HUES6 (cell line): ENCODE measurements around the gene TENM4.

Experiments used
- H3K27ac ChIP-seq: 2 replicates; pipeline ENCODE4 v1.7.0; 2013; ENCODE audit warnings: low read depth, mild to moderate bottlenecking, low read length, inconsistent platforms
- H3K27me3 ChIP-seq: 2 replicates; pipeline ENCODE4 v1.6.1; 2013; ENCODE audit warnings: low read length; ENCODE audit not compliant: control insufficient read depth, insufficient read depth
- H3K36me3 ChIP-seq: 2 replicates; pipeline ENCODE4 v1.6.1; 2013; ENCODE audit warnings: low read length; ENCODE audit not compliant: control insufficient read depth, insufficient read depth
- H3K4me1 ChIP-seq: 2 replicates; pipeline ENCODE4 v1.6.1; 2013; ENCODE audit warnings: low read length; ENCODE audit not compliant: control insufficient read depth, insufficient read depth
- H3K4me3 ChIP-seq: 2 replicates; pipeline ENCODE4 v1.5.1; 2013; ENCODE audit warnings: low read depth, low read length
- H3K9ac ChIP-seq: one replicate; pipeline ENCODE4 v1.6.1; 2013; ENCODE audit warnings: mild to moderate bottlenecking, low read length
- H3K9me3 ChIP-seq: 2 replicates; pipeline ENCODE4 v1.6.1; 2013; ENCODE audit warnings: low read depth, low read length; ENCODE audit not compliant: control insufficient read depth, insufficient read depth

TENM4 gene

GRCh38 chr11:79151396-79151795 lies 289.4 kb downstream of the TENM4 start:
- Histone ChIP-seq H3K36me3 (no peaks in the 10 kb centered on the region), H3K27me3 (no peaks in the 10 kb centered on the region), H3K4me3 (no peak overlapping the region), H3K4me1 (no peaks in the 10 kb centered on the region), H3K9me3 (no peaks in the 10 kb centered on the region), H3K9ac (no peak overlapping the region), H3K27ac (no peak overlapping the region)

GRCh38 chr11:79150966-79151365 lies 289.9 kb downstream of the TENM4 start:
- Histone ChIP-seq H3K9ac (no peak overlapping the region), H3K27me3 (no peaks in the 10 kb centered on the region), H3K27ac (no peak overlapping the region)

DNA sequence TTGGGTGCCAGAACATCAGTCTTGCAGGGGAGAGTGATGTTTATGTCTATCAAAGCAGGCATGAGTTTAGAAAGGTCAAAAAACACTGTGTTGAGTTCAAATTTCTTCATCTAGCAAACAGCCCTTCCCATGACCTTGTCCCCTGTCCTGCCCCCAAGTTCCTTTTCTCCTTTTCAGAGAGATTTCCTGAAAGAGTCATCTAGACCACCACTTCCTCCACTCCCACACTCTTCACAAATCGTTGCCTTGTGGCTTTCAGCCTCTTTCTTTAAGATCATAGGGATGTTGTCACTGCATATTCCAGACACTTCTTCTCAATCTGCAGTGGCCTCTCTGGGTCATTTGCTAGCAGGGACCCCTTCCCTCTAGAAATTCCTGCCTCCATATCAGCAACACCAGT lies 290.5 kb downstream of the TENM4 start:
- H3K27ac ChIP-seq = no peak overlapping the region
- H3K9ac ChIP-seq = no peak overlapping the region
- H3K36me3 ChIP-seq = no peaks in the 10 kb centered on the region

More at GRCh38 chr11:79150966-79151365, 289.9 kb downstream of the TENM4 start:
- no peak overlapping the region for H3K4me3 ChIP-seq
- H3K4me1 ChIP-seq = no peaks in the 10 kb centered on the region
- no peaks in the 10 kb centered on the region for H3K9me3 ChIP-seq
- no peaks in the 10 kb centered on the region for H3K36me3 ChIP-seq

GRCh38 chr11:79147731-79148130 lies 293.1 kb downstream of the TENM4 start:
- Histone ChIP-seq H3K4me3 (no peak overlapping the region), H3K4me1 (no peaks in the 10 kb centered on the region)

More for the DNA sequence above, 290.5 kb downstream of the TENM4 start:
- H3K27me3 ChIP-seq = no peaks in the 10 kb centered on the region
- no peak overlapping the region for H3K4me3 ChIP-seq
- H3K4me1 ChIP-seq = no peaks in the 10 kb centered on the region
- H3K9me3 ChIP-seq = no peaks in the 10 kb centered on the region

GRCh38 chr11:79147011-79147410 lies 293.8 kb downstream of the TENM4 start:
- H3K36me3 ChIP-seq = no peaks in the 10 kb centered on the region
- H3K27ac ChIP-seq = no peak overlapping the region
- no peak overlapping the region for H3K4me3 ChIP-seq
- H3K4me1 ChIP-seq = no peaks in the 10 kb centered on the region
- H3K27me3 ChIP-seq = no peaks in the 10 kb centered on the region
- H3K9ac ChIP-seq = no peak overlapping the region
- peaks cover 5% of the 10 kb centered on the region; the same call in 1 of the 2 replicates for H3K9me3 ChIP-seq

More at GRCh38 chr11:79147731-79148130, 293.1 kb downstream of the TENM4 start:
- peaks cover under 1% of the 10 kb centered on the region; the same call in 1 of the 2 replicates for H3K9me3 ChIP-seq
- H3K27ac ChIP-seq = no peak overlapping the region
- no peaks in the 10 kb centered on the region for H3K36me3 ChIP-seq
- no peaks in the 10 kb centered on the region for H3K27me3 ChIP-seq
- H3K9ac ChIP-seq = no peak overlapping the region

DNA sequence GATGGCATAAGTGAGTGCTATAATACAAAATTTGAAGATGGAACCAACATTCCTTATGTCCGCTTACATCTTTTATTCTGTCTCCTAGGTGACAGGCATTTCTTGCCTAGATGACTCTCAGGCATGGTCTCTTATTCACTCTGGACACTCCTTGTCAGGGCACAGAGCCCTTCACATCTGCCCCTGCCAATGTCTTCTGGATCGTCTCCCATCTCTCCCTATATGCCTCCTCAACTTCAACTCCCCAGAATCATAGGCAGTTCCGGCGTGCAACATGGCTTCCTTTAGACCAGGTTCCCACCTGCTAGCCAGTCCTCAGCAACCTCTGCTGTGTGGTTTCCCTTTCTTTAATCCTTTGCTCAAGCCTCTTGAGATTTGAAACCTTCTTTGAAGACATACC lies 300.9 kb downstream of the TENM4 start:
- Histone ChIP-seq H3K27ac (no peak overlapping the region), H3K9me3 (peaks cover 5% of the 10 kb centered on the region; the same call in 1 of the 2 replicates), H3K4me1 (no peaks in the 10 kb centered on the region), H3K27me3 (no peaks in the 10 kb centered on the region), H3K4me3 (no peak overlapping the region), H3K36me3 (no peaks in the 10 kb centered on the region), H3K9ac (no peak overlapping the region)

DNA sequence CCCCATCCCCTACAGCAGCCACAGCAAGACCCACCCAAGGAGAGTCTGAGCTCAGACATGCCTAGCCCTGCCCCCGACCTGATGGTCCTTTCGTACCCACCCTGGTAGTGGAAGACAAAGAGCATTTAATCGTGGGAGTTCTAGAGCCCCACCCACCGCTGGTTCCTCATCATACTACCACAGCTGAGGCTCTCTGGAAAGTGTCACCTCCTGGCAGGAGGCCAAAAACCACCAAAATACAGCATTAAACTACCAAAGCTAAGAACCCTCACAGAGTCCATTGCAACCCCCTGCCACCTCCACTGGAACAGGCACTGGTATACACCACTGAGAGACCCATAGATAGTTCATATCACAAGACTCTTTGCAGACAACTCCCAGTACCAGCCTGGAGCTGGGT lies 311.1 kb downstream of the TENM4 start:
- Histone ChIP-seq H3K9me3 (peaks cover 21% of the 10 kb centered on the region; the same call in 1 of the 2 replicates), H3K4me1 (no peaks in the 10 kb centered on the region), H3K9ac (no peak overlapping the region), H3K27ac (no peak overlapping the region), H3K36me3 (no peaks in the 10 kb centered on the region), H3K4me3 (no peak overlapping the region), H3K27me3 (no peaks in the 10 kb centered on the region)

- no peak overlapping the region for H3K9ac ChIP-seq
- peaks cover 21% of the 10 kb centered on the region; the same call in 1 of the 2 replicates for H3K9me3 ChIP-seq
- H3K27me3 ChIP-seq = no peaks in the 10 kb centered on the region
- H3K4me1 ChIP-seq = no peaks in the 10 kb centered on the region
- H3K27ac ChIP-seq = no peak overlapping the region
- H3K36me3 ChIP-seq = no peaks in the 10 kb centered on the region
- no peak overlapping the region for H3K4me3 ChIP-seq
Measured at GRCh38 chr11:79128291-79128690, 312.5 kb downstream of the TENM4 start.

GRCh38 chr11:79122759-79123158 lies 318.1 kb downstream of the TENM4 start:
- Histone ChIP-seq H3K27me3 (no peaks in the 10 kb centered on the region), H3K9ac (no peak overlapping the region), H3K9me3 (peaks cover 19% of the 10 kb centered on the region; the same call in 1 of the 2 replicates)

GRCh38 chr11:79121351-79121750 lies 319.5 kb downstream of the TENM4 start:
- no peaks in the 10 kb centered on the region for H3K27me3 ChIP-seq
- H3K9ac ChIP-seq = no peak overlapping the region
- peaks cover 9% of the 10 kb centered on the region; the same call in 1 of the 2 replicates for H3K4me1 ChIP-seq
- no peak overlapping the region for H3K27ac ChIP-seq
- no peaks in the 10 kb centered on the region for H3K36me3 ChIP-seq
- peaks cover 7% of the 10 kb centered on the region; the same call in 1 of the 2 replicates for H3K9me3 ChIP-seq
- no peak overlapping the region for H3K4me3 ChIP-seq

More at GRCh38 chr11:79122759-79123158, 318.1 kb downstream of the TENM4 start:
- H3K4me3 ChIP-seq = no peak overlapping the region
- H3K4me1 ChIP-seq = peaks cover 9% of the 10 kb centered on the region; the same call in 1 of the 2 replicates
- no peaks in the 10 kb centered on the region for H3K36me3 ChIP-seq
- H3K27ac ChIP-seq = no peak overlapping the region

- H3K9ac ChIP-seq = peak overlapping the region; percentile 27
- no peaks in the 10 kb centered on the region for H3K36me3 ChIP-seq
- H3K9me3 ChIP-seq = no peaks in the 10 kb centered on the region
- peaks cover 9% of the 10 kb centered on the region; the same call in 1 of the 2 replicates for H3K4me1 ChIP-seq
- no peak overlapping the region; the same call in 1 of the 2 replicates for H3K27ac ChIP-seq
- no peak overlapping the region for H3K4me3 ChIP-seq
- no peaks in the 10 kb centered on the region for H3K27me3 ChIP-seq
Measured at GRCh38 chr11:79119491-79120284, 321.1 kb downstream of the TENM4 start.
